OCI-LY7 (cell line): ENCODE measurements around the gene TAS2R40.

ENCODE experiments used
- EZH2phosphoT487 ChIP-seq: fragments of 200-600 bp; sonication (generic); IDR thresholded peaks from 2 replicates; pipeline ENCODE4 v1.6.1; 2018; ENCODE audit warnings: low read depth, borderline replicate concordance, mild to moderate bottlenecking, mixed run types, antibody characterized with exemption, low read length, moderate library complexity, mixed read lengths
- TF ChIP-seq, protein P1 (sequence below): fragments of 200-600 bp; sonication (generic); conservative IDR thresholded peaks from 2 replicates; pipeline ENCODE4 v1.5.1; 2014; ENCODE audit warnings: mild to moderate bottlenecking, antibody characterized with exemption, low read length, moderate library complexity, mixed read lengths

DNA sequence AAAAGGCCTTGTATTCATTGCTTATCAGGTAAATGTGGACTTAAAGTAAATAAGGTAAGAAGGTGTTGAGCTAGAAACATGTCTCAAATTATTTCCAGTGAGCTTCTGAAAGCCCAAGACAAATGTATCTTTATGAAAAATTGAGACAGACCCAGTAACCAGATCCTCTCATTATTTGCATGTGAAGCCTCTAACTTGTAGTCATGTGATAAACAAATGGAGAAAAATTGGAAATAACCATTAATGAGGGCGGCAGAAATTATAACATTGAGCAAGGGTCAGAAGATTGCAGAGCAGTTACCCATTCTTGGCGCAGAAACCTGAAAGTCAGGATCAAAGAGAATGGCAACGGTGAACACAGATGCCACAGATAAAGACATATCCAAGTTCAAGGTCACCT, at the start of gene TAS2R40:
- TF ChIP-seq, protein P1, sequence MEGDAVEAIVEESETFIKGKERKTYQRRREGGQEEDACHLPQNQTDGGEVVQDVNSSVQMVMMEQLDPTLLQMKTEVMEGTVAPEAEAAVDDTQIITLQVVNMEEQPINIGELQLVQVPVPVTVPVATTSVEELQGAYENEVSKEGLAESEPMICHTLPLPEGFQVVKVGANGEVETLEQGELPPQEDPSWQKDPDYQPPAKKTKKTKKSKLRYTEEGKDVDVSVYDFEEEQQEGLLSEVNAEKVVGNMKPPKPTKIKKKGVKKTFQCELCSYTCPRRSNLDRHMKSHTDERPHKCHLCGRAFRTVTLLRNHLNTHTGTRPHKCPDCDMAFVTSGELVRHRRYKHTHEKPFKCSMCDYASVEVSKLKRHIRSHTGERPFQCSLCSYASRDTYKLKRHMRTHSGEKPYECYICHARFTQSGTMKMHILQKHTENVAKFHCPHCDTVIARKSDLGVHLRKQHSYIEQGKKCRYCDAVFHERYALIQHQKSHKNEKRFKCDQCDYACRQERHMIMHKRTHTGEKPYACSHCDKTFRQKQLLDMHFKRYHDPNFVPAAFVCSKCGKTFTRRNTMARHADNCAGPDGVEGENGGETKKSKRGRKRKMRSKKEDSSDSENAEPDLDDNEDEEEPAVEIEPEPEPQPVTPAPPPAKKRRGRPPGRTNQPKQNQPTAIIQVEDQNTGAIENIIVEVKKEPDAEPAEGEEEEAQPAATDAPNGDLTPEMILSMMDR = no peak
- TF ChIP-seq EZH2phosphoT487 = no peak
